ENCODE measurements around the gene MIDN. TPM values are rescaled to one million over a fixed set of nuclear protein-coding genes. Genes with fewer than 3 reads are reported as not detected.

The MIDN gene
- total RNA-seq, 1 experiment from 2014 or later = 5.8 TPM

GRCh38 chr19:1261798-1262622 is 13.6 kb downstream of the MIDN start:
- DNase-seq (ENCODE audit: low read depth) = peak; percentile 54

GRCh38 chr19:1262623-1263123 is 14.3 kb downstream of the MIDN start:
- in situ Hi-C loops (cut with HindIII; ENCODE audit: low pct_unique_long_range_greater_than_20kb, low sequenced_read_pairs) = no loop called here
- DNase-seq (ENCODE audit: low read depth) = no peak

More at GRCh38 chr19:1261798-1262622, 13.6 kb downstream of the MIDN start:
- in situ Hi-C loops (cut with HindIII; ENCODE audit: low pct_unique_long_range_greater_than_20kb, low sequenced_read_pairs) = no loop called here

DNA sequence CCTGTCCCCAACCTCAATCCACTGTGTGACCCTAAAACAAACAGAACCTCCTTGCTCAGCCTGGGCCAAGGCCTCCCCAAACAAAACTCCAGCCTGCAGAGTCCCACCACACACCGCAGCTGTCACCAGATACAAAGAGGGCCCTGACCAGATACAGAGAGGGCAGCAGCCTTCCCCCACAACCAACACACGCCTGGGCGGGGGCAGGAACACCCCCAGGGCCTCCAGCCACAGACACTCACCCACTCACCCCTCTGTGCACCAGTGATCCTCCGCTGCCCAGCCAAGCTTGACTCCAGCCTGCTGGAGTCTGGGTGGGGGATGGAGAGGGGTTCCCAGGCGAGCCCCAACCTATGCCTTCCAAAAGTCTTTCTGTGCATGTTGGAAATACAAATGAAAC is 14.8 kb downstream of the MIDN start:
- no peak for DNase-seq (ENCODE audit: low read depth)
- in situ Hi-C loops (cut with HindIII; ENCODE audit: low pct_unique_long_range_greater_than_20kb, low sequenced_read_pairs) = no loop called here

DNA sequence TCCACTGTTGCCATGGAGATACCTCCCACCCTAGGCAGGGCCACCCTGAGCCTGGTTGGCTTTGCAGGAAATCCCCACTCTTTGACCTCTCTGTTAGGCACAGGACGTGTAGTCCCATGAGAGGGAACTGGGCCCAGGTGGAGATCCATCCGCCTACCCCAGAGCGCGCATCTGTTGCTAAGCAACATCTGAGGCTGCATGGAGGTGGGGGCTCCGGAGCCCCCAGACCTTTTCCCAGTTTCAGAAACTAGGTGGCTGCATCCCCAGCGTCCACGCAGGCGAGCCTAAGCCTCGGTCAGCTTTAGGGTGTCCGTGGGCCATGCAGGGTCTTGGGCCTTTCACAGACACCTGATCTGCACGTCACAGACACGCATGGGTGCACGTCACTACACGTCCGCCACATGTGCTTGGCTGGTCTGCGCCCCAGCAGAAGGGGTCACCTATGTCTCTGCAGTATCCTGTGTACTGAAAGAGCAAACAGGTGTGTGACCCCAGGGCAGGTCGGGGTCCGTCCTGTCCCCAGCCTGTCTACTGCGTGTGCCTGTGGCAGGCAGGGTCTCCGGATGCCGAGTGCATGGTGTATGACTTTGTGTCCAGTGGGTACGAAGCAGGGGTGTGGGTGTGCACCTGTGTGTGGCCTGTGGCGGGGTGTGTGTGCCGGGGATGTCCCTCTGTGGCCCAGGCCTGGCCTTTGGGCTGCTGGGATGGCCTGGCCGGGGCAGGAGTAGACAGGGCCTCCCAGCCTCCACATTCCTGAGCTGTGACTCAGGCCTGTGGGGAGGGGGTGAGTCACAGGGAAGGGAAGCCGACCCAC is 16.6 kb downstream of the MIDN start:
- peak; percentile 79 for DNase-seq (ENCODE audit: low read depth)

DNA sequence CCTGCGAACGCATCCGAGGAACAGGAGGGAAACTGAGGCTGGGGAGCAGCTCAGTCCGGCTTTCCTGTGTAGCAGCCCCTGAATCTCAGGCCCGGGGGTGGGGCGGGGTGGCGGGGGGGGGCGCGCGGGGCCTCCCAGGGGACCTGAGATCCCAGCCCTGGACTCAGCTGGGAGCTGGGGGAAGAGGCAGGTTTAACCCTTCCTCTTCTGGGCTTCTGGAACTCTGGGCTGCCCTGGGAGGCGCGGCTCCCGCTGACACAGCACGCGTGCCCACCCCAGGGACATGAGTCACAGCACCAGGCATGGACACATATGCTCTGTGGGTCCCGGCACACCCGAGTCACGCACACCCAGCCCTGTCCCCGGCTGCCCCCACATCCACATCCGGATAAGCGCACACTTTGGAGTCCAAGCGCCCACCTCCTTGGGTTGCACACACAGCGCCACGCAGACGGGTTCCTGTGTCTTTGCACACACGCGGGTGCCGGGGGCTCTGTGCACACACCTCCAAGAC is 17.3 kb downstream of the MIDN start:
- DNase-seq (ENCODE audit: low read depth) = peak; percentile 54
- in situ Hi-C loops (cut with HindIII; ENCODE audit: low pct_unique_long_range_greater_than_20kb, low sequenced_read_pairs) = no loop called here

More for the DNA sequence above, 16.6 kb downstream of the MIDN start:
- in situ Hi-C loops (cut with HindIII; ENCODE audit: low pct_unique_long_range_greater_than_20kb, low sequenced_read_pairs) = no loop called here

GRCh38 chr19:1266129-1266915 is 17.9 kb downstream of the MIDN start:
- in situ Hi-C loops (cut with HindIII; ENCODE audit: low pct_unique_long_range_greater_than_20kb, low sequenced_read_pairs) = no loop called here
- peak; percentile 86 for DNase-seq (ENCODE audit: low read depth)

- in situ Hi-C loops (cut with HindIII; ENCODE audit: low pct_unique_long_range_greater_than_20kb, low sequenced_read_pairs) = no loop called here
- DNase-seq (ENCODE audit: low read depth) = no peak
These were observed 18.6 kb downstream of the MIDN start for GRCh38 chr19:1266916-1267476.

- no peak for DNase-seq (ENCODE audit: low read depth)
- in situ Hi-C loops (cut with HindIII; ENCODE audit: low pct_unique_long_range_greater_than_20kb, low sequenced_read_pairs) = no loop called here
These were observed 19.3 kb downstream of the MIDN start for GRCh38 chr19:1267477-1268225.

- DNase-seq (ENCODE audit: low read depth) = no peak
- in situ Hi-C loops (cut with HindIII; ENCODE audit: low pct_unique_long_range_greater_than_20kb, low sequenced_read_pairs) = no loop called here
These were observed 20.1 kb downstream of the MIDN start for GRCh38 chr19:1268226-1269064.

DNA sequence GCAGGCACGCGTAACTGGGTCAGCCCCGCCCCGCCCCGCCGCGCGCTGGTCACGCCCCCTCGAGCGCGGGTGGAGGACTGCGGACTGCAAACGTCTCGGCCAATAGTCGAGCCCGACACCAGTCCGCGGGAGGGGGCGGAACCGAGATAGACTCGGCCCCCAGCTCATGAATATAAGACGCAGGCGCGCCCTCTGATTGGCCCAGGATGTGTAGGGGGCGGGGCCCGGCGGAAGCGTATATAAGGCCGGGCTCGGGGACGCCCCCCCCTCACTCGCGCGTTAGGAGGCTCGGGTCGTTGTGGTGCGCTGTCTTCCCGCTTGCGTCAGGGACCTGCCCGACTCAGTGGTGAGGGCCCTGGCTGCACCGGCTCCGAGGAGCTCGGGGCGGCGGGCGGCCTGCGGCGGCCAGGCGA is 20.7 kb downstream of the MIDN start, which contains the start of gene CIRBP:
Gene CIRBP, plus strand, starts transcription at position 268 of the 413 bp plus-strand sequence. CDS start 1,602 bp downstream, outside the sequence.
- peak; percentile 95 for DNase-seq (ENCODE audit: low read depth)
- in situ Hi-C loops (cut with HindIII; ENCODE audit: low pct_unique_long_range_greater_than_20kb, low sequenced_read_pairs) = no loop called here

GRCh38 chr19:1269478-1270212 is 21.3 kb downstream of the MIDN start:
- peak; percentile 78 for DNase-seq (ENCODE audit: low read depth)
- in situ Hi-C loops (cut with HindIII; ENCODE audit: low pct_unique_long_range_greater_than_20kb, low sequenced_read_pairs) = no loop called here

DNA sequence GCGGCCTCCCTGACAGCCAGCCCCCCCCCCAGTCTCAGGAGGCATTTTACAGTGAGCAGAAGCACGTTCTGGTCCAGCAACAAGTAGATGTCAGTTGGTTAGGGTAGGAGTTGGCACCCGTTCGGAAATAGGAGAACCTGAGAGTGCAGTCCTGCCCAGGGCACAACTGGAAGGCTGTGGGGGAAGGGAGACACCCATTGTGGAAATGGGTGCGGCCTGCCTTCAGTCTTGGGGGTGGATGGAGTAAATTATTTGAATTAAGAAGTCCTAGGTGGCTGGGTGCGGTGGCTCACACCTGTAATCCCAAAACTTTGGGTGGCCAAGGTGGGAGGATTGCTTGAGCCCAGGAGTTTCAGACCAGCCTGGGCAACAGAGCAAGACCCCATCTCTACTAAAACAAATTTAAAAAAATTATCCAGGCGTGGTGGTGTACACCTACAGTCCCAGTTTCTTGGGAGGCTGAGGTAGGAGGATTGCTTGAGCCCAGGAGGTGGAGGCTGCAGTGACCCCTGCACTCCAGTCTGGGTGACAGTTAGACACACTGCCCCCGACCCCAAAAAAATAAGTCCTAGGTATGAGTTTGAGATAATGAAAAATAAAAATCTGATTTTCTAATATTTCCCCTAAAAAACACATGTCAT is 21.9 kb downstream of the MIDN start:
- in situ Hi-C loops (cut with HindIII; ENCODE audit: low pct_unique_long_range_greater_than_20kb, low sequenced_read_pairs) = no loop called here
- no peak for DNase-seq (ENCODE audit: low read depth)

DNA sequence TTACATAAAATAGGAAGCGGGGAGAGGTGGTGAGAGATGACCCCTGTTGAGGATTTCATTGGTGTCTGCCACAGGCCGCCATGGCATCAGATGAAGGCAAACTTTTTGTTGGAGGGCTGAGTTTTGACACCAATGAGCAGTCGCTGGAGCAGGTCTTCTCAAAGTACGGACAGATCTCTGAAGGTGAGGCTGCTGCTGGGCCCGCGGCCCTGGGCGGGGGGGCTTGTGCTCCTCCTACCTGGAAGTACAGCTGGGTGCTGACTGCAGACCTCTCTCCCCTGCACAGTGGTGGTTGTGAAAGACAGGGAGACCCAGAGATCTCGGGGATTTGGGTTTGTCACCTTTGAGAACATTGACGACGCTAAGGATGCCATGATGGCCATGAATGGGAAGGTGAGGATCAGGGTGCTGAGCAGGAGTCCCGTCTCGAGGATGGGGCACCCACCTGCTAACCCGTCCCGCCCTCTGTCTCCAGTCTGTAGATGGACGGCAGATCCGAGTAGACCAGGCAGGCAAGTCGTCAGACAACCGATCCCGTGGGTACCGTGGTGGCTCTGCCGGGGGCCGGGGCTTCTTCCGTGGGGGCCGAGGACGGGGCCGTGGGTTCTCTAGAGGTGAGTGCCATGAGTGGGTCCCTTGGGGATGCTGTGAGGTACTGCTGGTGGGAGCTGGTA is 22.6 kb downstream of the MIDN start:
- in situ Hi-C loops (cut with HindIII; ENCODE audit: low pct_unique_long_range_greater_than_20kb, low sequenced_read_pairs) = no loop called here
- DNase-seq (ENCODE audit: low read depth) = no peak

DNA sequence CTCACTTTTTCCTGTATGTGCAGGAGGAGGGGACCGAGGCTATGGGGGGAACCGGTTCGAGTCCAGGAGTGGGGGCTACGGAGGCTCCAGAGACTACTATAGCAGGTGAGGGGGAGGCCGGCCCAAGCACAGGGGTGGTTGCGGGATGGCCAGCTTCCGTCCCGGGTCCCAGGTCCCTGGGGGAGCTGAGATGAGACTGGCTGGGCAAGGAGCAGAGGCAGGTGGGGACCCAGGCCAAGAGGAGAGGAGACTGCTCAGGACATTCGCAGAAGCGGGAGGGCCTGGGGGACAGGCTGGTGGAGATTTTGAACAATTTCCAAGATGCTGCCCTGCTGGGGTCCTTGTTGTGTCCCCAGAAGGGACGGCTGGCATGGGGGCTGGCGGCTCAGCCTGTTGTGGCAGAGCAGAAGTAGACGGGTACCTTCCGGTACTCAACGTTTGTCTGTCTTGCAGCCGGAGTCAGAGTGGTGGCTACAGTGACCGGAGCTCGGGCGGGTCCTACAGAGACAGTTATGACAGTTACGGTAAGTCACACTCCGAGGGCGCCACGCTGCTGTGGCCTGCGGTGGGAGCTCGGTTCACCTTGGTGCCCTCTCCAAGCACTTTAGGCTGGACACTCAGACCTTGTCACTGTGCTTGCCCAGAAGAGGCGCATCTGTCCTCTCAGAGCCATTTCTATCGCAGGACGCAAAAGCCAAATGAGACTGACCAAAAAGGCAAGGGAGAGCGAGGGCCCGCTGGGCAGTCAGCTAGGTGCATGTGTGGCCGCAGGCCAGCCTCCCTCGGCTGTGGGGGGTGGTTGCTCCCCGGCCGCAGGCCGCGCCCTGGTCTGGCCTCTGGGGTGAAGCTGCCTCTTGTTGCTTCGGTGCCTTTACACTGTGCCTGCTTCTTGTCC is 23.4 kb downstream of the MIDN start:
- in situ Hi-C loops (cut with HindIII; ENCODE audit: low pct_unique_long_range_greater_than_20kb, low sequenced_read_pairs) = no loop called here
- no peak for DNase-seq (ENCODE audit: low read depth)

Measured in Caki2 (cell line).